Small intestine (tissue), 7 donors: ENCODE measurements around the gene ITGA1. TPM values are rescaled to one million over a fixed set of nuclear protein-coding genes. Genes with fewer than 3 reads are reported as not detected.
"Not testable (repeated sequence)": the region's sequence is repeated elsewhere in the genome, so short reads cannot be mapped to it uniquely, and the experiment has no call there.

Experiments used
- DNase-seq, 2 donors: peaks; one replicate each; pipeline versions ENCODE4 v3.0.0 to v3.0.0-alpha.2; 2013
- FAIRE-seq: peaks from 2 replicates; lab custom pipeline; 2012; peaks lifted over from hg19 to GRCh38; lab: Jason Lieb, UNC
- H3K27ac ChIP-seq, 3 donors: one replicate each; pipeline ENCODE4 v1.5.1; 2013; ENCODE audit warnings: low read length in 2 of 3, mild to moderate bottlenecking in 2 of 3, control low read depth in 1 of 3, inconsistent platforms in 1 of 3, low read depth in 1 of 3, moderate library complexity in 1 of 3
- H3K27me3 ChIP-seq, 3 donors: one replicate each; pipeline ENCODE4 v1.6.1; 2013; ENCODE audit warnings: low read length in 3 of 3, inconsistent platforms in 1 of 3; ENCODE audit not compliant: control insufficient read depth in 3 of 3, insufficient read depth in 3 of 3
- H3K36me3 ChIP-seq, 3 donors: one replicate each; pipeline ENCODE4 v1.6.1; 2013; ENCODE audit warnings: low read length in 3 of 3, inconsistent platforms in 1 of 3, low read depth in 1 of 3, mild to moderate bottlenecking in 1 of 3, moderate library complexity in 1 of 3; ENCODE audit not compliant: control insufficient read depth in 3 of 3, insufficient read depth in 2 of 3
- H3K4me1 ChIP-seq, 3 donors: one replicate each; pipeline ENCODE4 v1.6.1; 2013; ENCODE audit warnings: low read length in 2 of 3, inconsistent platforms in 1 of 3, low read depth in 1 of 3, mild to moderate bottlenecking in 1 of 3, moderate library complexity in 1 of 3; ENCODE audit not compliant: control insufficient read depth in 3 of 3, insufficient read depth in 2 of 3
- H3K4me3 ChIP-seq, 3 donors: one replicate each; pipeline ENCODE4 v1.5.1; 2013; ENCODE audit warnings: low read length in 3 of 3, control low read depth in 1 of 3, inconsistent platforms in 1 of 3, low read depth in 1 of 3, mild to moderate bottlenecking in 1 of 3, moderate library complexity in 1 of 3
- H3K9me3 ChIP-seq, 2 donors: one replicate each; pipeline ENCODE4 v1.6.1; 2013; ENCODE audit warnings: low read depth in 1 of 2, low read length in 1 of 2; ENCODE audit not compliant: control insufficient read depth in 2 of 2, insufficient read depth in 1 of 2
- WGBS, 3 donors: extraction: QIAGEN DNeasy Blood & Tissue Kit; methylation state at CpG; one replicate each; pipeline ENCODE4 v1.1.7; 2013; 5-methylcytosine and 5-hydroxymethylcytosine counted together
- polyA plus RNA-seq, 4 donors: library from polyadenylated mRNA; stranded (reverse) in 3 of 4; unstranded in 1 of 4; fragments of 200-250 nt in 3 of 4; fragments of 120-200 nt in 1 of 4; gene quantifications; one replicate each; pipeline versions ENCODE4 v1.2.1 to v1.2.3, GENCODE V29; 2013
- donor health status: healthy with polysubstance abuse.
- donor health status: control.
- donor health status: control.
- donor health status: Bipolar disorder and iron deficiency.
- donor health status: healthy.

ITGA1 gene
- polyA plus RNA-seq, 4 donors: 1.6 to 20.9 (median 5.0) TPM

DNA sequence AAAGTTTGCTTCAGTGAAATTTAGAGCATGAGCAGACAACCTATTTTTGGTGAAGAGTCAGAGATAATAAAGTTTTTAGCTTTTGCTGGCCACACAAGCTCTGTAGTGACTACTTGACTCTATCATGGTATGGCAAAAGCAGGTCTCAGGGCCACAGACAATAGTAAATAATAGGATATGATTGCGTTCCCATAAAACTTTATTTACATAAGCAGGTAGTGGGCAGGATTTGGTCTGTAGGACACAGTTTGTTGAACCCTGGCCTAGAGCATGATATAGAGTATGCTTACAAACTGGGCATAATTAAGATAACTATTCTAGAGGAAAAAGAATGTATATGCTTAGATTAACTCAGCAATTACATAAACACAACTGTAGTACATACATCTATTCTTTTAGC lies 30.1 kb downstream of the ITGA1 start:
- Histone ChIP-seq H3K36me3 (no peaks in the 10 kb centered on the region), H3K4me1 (peaks cover 0 to 5% (median 0%) of the 10 kb centered on the region in 3 donors), H3K4me3 (no peak overlapping the region), H3K27ac (no peak overlapping the region), H3K9me3 (no peaks in the 10 kb centered on the region), H3K27me3 (no peaks in the 10 kb centered on the region)
- no peak for FAIRE-seq
- no peak for DNase-seq
- 67 to 93% (median 78%) methylated on average over 1 of the region's 1 CpG for WGBS, 3 donors

DNA sequence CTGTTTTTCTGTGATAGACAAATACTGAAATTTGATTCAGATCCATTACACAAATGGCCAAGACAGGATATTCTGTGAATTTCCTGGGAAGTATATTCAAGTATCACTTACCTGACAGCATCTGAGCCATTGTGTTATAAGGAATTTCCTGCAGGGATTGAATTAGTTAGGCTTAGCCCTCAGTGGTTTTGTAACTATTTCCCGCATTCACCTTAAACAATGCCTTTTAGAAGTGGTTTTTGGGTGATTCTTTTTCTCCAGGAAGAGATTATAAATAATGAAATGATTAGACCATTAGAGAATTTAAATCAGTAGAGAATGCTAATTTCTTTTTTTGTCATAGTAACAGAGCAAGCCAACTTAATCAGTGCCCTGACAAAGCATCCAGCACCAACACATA lies 30.6 kb downstream of the ITGA1 start:
- no peak overlapping the region for H3K27ac ChIP-seq
- no peaks in the 10 kb centered on the region for H3K9me3 ChIP-seq
- no peak for FAIRE-seq
- no peaks in the 10 kb centered on the region for H3K36me3 ChIP-seq
- WGBS, 3 donors: 93 to 100% (median 97%) methylated on average over 1 of the region's 1 CpG
- H3K4me1 ChIP-seq: peaks cover 0 to 4% (median 0%) of the 10 kb centered on the region in 3 donors
- no peak overlapping the region for H3K4me3 ChIP-seq
- no peak for DNase-seq
- no peaks in the 10 kb centered on the region for H3K27me3 ChIP-seq

DNA sequence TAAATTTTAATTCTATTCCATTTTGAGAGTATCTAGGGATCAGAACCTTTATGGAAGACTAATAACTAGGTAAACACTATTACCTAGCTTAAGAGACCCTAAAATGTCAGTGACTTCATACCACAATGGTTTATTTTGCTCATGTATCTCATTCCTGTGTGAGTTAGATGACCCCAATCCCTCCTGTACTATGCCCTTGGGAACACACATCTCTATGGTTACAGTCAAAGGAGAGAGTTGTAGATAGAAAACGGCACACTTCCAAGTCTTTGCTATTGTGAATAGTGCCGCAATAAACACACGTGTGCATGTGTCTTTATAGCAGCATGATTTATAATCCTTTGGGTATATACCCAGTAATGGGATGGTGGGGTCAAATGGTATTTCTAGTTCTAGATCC lies 31.1 kb downstream of the ITGA1 start:
- H3K4me1 ChIP-seq, H3K9me3 ChIP-seq, DNase-seq, H3K27ac ChIP-seq, H3K27me3 ChIP-seq, H3K4me3 ChIP-seq, H3K36me3 ChIP-seq, FAIRE-seq: not testable (repeated sequence)
- 80 to 94% (median 93%) methylated on average over 3 of the region's 3 CpGs for WGBS, 3 donors

- Histone ChIP-seq H3K4me1 (no peaks in the 10 kb centered on the region), H3K27ac (no peak overlapping the region)
- 55 to 89% (median 76%) methylated on average over 1 of the region's 1 CpG for WGBS, 3 donors
Observed at GRCh38 chr5:52821901-52822300, 34.2 kb downstream of the ITGA1 start.

GRCh38 chr5:52822437-52822836 lies 34.7 kb downstream of the ITGA1 start:
- Histone ChIP-seq H3K36me3 (no peaks in the 10 kb centered on the region), H3K9me3 (no peaks in the 10 kb centered on the region), H3K27ac (peak overlapping the region in 1 of 3 donors; percentile 37), H3K4me3 (no peak overlapping the region), H3K27me3 (no peaks in the 10 kb centered on the region), H3K4me1 (no peaks in the 10 kb centered on the region)
- DNase-seq (no peak), FAIRE-seq (no peak)
- 66 to 84% (median 78%) methylated on average over 6 of the region's 6 CpGs for WGBS, 3 donors

More at GRCh38 chr5:52821901-52822300, 34.2 kb downstream of the ITGA1 start:
- Histone ChIP-seq H3K9me3 (no peaks in the 10 kb centered on the region), H3K36me3 (no peaks in the 10 kb centered on the region), H3K27me3 (no peaks in the 10 kb centered on the region), H3K4me3 (no peak overlapping the region)
- DNase-seq (no peak), FAIRE-seq (no peak)

DNA sequence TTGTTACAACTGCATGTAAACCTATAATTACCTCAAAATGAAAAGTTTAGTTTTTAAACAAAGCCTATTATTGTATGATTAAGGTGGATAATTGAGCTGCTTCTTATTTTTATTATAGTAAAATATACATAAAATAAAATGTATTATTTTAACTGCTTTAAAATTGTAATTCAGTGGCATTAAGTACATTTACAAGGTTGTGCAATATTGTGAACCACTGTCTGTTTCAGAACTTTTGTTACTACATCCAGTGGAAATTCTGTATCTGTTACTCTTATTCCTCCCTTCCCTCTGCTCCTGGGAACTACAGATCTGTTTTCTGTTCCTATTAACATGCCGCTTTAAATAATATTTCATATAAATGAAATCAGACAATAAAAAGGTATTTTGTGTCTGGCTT lies 37.1 kb downstream of the ITGA1 start:
- H3K36me3 ChIP-seq: no peaks in the 10 kb centered on the region
- H3K27me3 ChIP-seq: no peaks in the 10 kb centered on the region
- no peaks in the 10 kb centered on the region for H3K4me1 ChIP-seq
- H3K4me3 ChIP-seq: no peak overlapping the region
- 97 to 98% (median 98%) methylated on average over 1 of the region's 1 CpG for WGBS, 3 donors
- no peaks in the 10 kb centered on the region for H3K9me3 ChIP-seq
- no peak overlapping the region for H3K27ac ChIP-seq
- FAIRE-seq (no peak), DNase-seq (no peak)

DNA sequence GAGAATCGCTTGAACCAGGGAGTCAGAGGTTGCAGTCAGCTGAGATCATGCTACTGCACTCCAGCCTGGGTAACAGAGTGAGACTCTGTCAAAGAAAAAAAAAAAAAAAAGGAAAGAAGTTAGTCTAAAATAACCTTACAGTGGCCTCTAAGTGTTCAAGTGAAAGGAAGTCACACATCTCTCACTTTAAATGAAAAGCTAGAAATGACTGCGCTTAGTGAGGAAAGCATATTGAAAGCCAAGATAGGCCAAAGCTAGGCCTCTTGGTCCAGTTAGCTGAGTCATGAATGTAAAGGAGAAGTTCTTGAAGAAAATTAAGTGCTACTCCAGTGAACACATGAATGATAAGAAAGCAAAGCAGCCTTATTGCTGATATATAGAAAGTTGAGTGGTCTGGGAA lies 38.1 kb downstream of the ITGA1 start:
- Histone ChIP-seq H3K36me3 (no peaks in the 10 kb centered on the region), H3K9me3 (no peaks in the 10 kb centered on the region), H3K27me3 (no peaks in the 10 kb centered on the region), H3K4me3 (no peak overlapping the region), H3K27ac (no peak overlapping the region), H3K4me1 (no peaks in the 10 kb centered on the region)
- FAIRE-seq (no peak), DNase-seq (no peak)
- 77 to 92% (median 85%) methylated on average over 2 of the region's 2 CpGs for WGBS, 3 donors

DNA sequence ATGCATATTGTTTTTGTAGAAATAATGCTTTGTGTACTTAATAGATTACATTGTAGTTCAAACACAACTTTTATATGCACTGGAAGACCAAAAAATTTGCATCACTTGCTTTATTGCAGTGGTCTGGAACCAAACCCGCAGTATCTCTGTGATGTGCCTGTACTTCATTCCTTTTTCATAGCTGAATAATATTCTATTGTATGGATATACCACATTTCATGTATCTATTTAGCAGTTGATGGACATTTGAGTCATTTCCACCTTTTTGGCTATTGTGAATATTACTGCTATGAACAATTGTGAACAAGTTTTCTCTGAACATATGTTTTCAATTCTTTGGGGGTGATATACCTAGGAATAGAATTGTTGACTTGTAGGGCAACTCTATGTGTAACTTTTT lies 40.1 kb downstream of the ITGA1 start:
- no peaks in the 10 kb centered on the region for H3K36me3 ChIP-seq
- DNase-seq: no peak

DNA sequence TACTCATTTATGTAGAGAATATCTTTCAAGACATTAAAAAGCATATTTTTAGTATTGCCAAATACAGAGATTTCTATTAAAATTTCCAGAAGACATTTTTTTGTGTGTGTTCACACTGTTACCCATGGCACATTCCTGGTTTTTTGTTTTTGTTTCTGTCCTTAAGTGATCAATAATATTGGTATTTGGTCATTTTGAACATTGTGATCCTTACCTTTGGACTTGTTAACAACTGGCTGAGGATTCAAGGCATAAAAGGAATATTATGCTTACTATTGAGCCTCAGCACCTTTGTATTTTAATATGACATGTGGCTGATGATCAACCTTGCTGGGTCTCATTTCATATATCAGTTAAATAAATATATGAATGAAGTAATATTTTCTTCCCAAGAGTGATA lies 41.9 kb downstream of the ITGA1 start:
- DNase-seq (no peak), FAIRE-seq (no peak)
- no peak overlapping the region for H3K4me3 ChIP-seq
- no peaks in the 10 kb centered on the region for H3K36me3 ChIP-seq
- no peaks in the 10 kb centered on the region for H3K27me3 ChIP-seq
- H3K27ac ChIP-seq: no peak overlapping the region
- H3K4me1 ChIP-seq: no peaks in the 10 kb centered on the region
- no peaks in the 10 kb centered on the region for H3K9me3 ChIP-seq

More for the DNA sequence above, 40.1 kb downstream of the ITGA1 start:
- 98 to 100% (median 98%) methylated on average over 1 of the region's 1 CpG for WGBS, 3 donors
- Histone ChIP-seq H3K27me3 (no peaks in the 10 kb centered on the region), H3K4me3 (no peak overlapping the region), H3K27ac (no peak overlapping the region), H3K9me3 (no peaks in the 10 kb centered on the region), H3K4me1 (no peaks in the 10 kb centered on the region)
- FAIRE-seq: no peak
